Loucy (cell line): Measurements from ENCODE around the gene SIK2.

ENCODE experiments used
- H2AFZ ChIP-seq: fragments of 200-600 bp; sonication (generic); 2 replicates; pipeline ENCODE4 v1.6.0; 2016; ENCODE audit warnings: antibody characterized with exemption, mild to moderate bottlenecking, low read length, moderate library complexity
- H3F3A ChIP-seq: fragments of 200-600 bp; 2 replicates; pipeline ENCODE4 v1.6.0; 2016; ENCODE audit warnings: antibody characterized with exemption, low read depth, mild to moderate bottlenecking
- H3K27me3 ChIP-seq: fragments of 200-600 bp; sonication (generic); 2 replicates; pipeline ENCODE4 v1.6.1; 2014; ENCODE audit warnings: low read length, mild to moderate bottlenecking; ENCODE audit not compliant: insufficient read depth, poor library complexity, severe bottlenecking
- H3K36me3 ChIP-seq: fragments of 200-600 bp; sonication (generic); 2 replicates; pipeline ENCODE4 v1.6.1; 2016; ENCODE audit warnings: low read length; ENCODE audit not compliant: insufficient read depth
- H3K4me1 ChIP-seq: fragments of 200-600 bp; sonication (generic); 2 replicates; pipeline ENCODE4 v1.5.1; 2014; ENCODE audit warnings: low read length, mild to moderate bottlenecking; ENCODE audit not compliant: insufficient read depth, poor library complexity, severe bottlenecking
- H3K4me2 ChIP-seq: fragments of 200-600 bp; sonication (generic); 2 replicates; pipeline ENCODE4 v1.6.0; 2014; ENCODE audit warnings: antibody characterized with exemption, low read length, low read depth, mild to moderate bottlenecking; ENCODE audit not compliant: poor library complexity, severe bottlenecking
- H3K4me3 ChIP-seq: fragments of 200-600 bp; sonication (generic); 2 replicates; pipeline ENCODE4 v1.5.1; 2014; ENCODE audit warnings: low read length, mild to moderate bottlenecking, mixed read lengths; ENCODE audit not compliant: poor library complexity, severe bottlenecking
- H3K79me2 ChIP-seq: fragments of 200-600 bp; sonication (generic); 2 replicates; pipeline ENCODE4 v1.6.1; 2014; ENCODE audit warnings: low read length; ENCODE audit not compliant: insufficient read depth
- H3K9ac ChIP-seq: fragments of 200-600 bp; sonication (generic); 2 replicates; pipeline ENCODE4 v1.6.0; 2014; ENCODE audit warnings: mild to moderate bottlenecking, low read depth, low read length, moderate library complexity; ENCODE audit not compliant: poor library complexity, severe bottlenecking
- H3K9me2 ChIP-seq: fragments of 200-600 bp; sonication (generic); replicated peaks from 2 replicates; pipeline ENCODE4 v1.6.1; 2016; ENCODE audit warnings: low read depth, low read length, mixed read lengths
- H3K9me3 ChIP-seq: fragments of 200-600 bp; sonication (generic); 2 replicates; pipeline ENCODE4 v1.6.1; 2014; ENCODE audit warnings: mild to moderate bottlenecking, antibody characterized with exemption, low read length, low read depth; ENCODE audit not compliant: insufficient read depth
- H4K20me1 ChIP-seq: fragments of 200-600 bp; sonication (generic); 2 replicates; pipeline ENCODE4 v1.6.0; 2014; ENCODE audit warnings: antibody characterized with exemption, low read length, mild to moderate bottlenecking; ENCODE audit not compliant: insufficient read depth, poor library complexity, severe bottlenecking
- EZH2phosphoT487 ChIP-seq: fragments of 200-600 bp; IDR thresholded peaks from 2 replicates; pipeline ENCODE4 v1.6.1; 2018; ENCODE audit warnings: antibody characterized with exemption, mild to moderate bottlenecking, moderate library complexity, borderline replicate concordance
- TF ChIP-seq, protein P1 (sequence below): fragments of 200-600 bp; sonication (generic); conservative IDR thresholded peaks from 2 replicates; pipeline ENCODE4 v1.5.1; 2014; ENCODE audit warnings: mild to moderate bottlenecking, antibody characterized with exemption, low read length

SIK2 gene

DNA sequence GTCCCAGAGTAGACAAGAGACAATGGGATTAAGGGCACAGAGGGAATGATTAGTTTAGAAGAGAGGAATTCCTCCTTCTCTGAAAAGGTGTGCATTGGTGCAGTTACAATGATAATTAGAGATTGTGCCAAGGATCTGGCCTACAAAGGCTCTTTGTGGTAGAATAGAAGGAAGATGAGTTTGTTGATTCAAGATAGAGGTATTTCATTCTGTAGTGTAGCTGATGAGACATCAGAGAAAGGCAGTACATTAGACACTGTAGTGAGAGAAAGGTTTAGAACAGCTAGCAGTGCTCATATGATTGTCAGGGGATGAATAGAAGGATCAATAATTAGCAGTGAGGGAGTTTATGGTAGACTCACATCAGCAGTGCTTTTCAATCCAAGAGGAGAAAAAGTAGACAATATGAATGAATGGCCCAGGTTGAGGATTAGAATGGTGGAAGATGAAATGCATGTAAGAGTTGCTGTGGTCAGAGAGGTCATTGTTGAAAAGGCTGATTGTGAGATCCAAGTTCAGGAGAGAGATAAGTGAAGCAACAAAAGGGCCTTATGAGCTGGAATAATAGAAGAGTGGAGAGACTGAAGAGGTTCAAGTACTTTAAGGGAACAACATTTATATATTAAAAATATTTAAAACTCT, 28.9 kb downstream of the SIK2 start:
- H3K27me3 ChIP-seq, result no peaks in the 10 kb centered on the region
- H3K9me2 ChIP-seq, result no peaks in the 10 kb centered on the region
- H2AFZ ChIP-seq, result no peak overlapping the region
- H3K36me3 ChIP-seq, result peaks cover 18% of the 10 kb centered on the region; the same call in 1 of the 2 replicates
- no peak overlapping the region for H3K4me3 ChIP-seq
- peaks cover 2% of the 10 kb centered on the region; the same call in 1 of the 2 replicates for H3K79me2 ChIP-seq
- H4K20me1 ChIP-seq, result no peaks in the 10 kb centered on the region
- peak overlapping the region; percentile 10 for H3K4me2 ChIP-seq
- peaks cover 38% of the 10 kb centered on the region for H3K4me1 ChIP-seq
- H3F3A ChIP-seq, result peaks cover 7% of the 10 kb centered on the region; the same call in 1 of the 2 replicates
- no peak overlapping the region for H3K9ac ChIP-seq
- TF ChIP-seq, protein P1, sequence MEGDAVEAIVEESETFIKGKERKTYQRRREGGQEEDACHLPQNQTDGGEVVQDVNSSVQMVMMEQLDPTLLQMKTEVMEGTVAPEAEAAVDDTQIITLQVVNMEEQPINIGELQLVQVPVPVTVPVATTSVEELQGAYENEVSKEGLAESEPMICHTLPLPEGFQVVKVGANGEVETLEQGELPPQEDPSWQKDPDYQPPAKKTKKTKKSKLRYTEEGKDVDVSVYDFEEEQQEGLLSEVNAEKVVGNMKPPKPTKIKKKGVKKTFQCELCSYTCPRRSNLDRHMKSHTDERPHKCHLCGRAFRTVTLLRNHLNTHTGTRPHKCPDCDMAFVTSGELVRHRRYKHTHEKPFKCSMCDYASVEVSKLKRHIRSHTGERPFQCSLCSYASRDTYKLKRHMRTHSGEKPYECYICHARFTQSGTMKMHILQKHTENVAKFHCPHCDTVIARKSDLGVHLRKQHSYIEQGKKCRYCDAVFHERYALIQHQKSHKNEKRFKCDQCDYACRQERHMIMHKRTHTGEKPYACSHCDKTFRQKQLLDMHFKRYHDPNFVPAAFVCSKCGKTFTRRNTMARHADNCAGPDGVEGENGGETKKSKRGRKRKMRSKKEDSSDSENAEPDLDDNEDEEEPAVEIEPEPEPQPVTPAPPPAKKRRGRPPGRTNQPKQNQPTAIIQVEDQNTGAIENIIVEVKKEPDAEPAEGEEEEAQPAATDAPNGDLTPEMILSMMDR, result no peak
- TF ChIP-seq EZH2phosphoT487, result no peak
- H3K9me3 ChIP-seq, result no peaks in the 10 kb centered on the region

DNA sequence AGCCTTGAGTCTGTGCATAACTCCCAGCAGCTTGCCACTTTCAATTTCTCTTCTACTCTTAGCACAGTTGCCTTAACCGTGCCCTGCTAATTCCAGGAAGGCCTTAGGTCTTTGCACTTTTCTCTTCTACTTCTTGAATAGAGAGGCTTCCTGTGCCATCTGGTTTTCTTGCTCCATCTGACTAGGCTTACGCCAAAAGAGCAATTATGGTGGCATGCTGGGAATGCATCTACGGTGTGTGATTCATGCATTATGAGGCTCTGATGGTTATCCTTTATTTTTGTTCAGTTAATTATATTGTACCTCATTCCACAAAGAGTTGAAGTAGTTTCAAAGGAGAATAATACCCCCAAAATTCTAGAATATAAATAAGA, 29.4 kb downstream of the SIK2 start:
- no peaks in the 10 kb centered on the region for H4K20me1 ChIP-seq
- peak overlapping the region; percentile 10 for H3K4me2 ChIP-seq
- no peak overlapping the region for H3K9ac ChIP-seq
- peaks cover 4% of the 10 kb centered on the region; the same call in 1 of the 2 replicates for H3K79me2 ChIP-seq
- H3K4me1 ChIP-seq, result peaks cover 41% of the 10 kb centered on the region
- no peaks in the 10 kb centered on the region for H3K9me3 ChIP-seq
- H3K36me3 ChIP-seq, result peaks cover 18% of the 10 kb centered on the region; the same call in 1 of the 2 replicates
- H3K27me3 ChIP-seq, result no peaks in the 10 kb centered on the region
- H3K4me3 ChIP-seq, result no peak overlapping the region
- no peaks in the 10 kb centered on the region for H3K9me2 ChIP-seq
- TF ChIP-seq, protein P1, result no peak
- no peak for TF ChIP-seq EZH2phosphoT487
- H3F3A ChIP-seq, result peaks cover 7% of the 10 kb centered on the region; the same call in 1 of the 2 replicates
- H2AFZ ChIP-seq, result no peak overlapping the region

DNA sequence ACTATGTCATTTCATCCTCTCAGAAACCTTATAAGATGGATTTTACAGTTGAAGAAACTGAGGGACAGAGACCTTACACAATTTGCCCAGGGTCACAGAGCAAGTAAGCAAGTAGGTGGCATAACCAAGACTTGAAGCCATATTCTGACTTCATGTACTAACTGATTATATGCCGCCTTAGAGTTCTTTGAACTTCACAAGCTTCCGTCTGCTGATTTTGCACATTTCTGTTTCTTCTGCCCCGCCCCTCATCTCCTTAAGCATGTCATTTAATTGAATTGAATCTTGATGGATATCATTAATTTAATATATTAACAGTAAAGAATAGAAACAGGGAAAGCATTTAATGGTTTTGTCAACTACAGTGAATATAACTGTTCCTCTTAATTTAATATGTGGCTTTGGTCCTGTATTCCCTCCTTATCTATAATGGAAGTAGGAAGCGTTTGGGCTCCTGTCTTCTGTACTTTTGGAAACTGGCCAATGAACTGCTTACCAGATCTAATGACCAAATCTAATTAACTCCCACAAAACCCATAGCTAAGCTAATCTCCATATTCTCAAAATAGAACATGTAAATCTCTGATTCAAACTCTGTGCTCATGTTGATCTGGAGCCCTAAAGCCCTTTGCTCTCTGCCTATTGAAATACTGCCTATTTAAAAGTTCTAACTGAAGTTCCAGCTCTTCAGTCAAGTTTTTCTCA, 30.4 kb downstream of the SIK2 start:
- Histone ChIP-seq H3K4me1 (peaks cover 41% of the 10 kb centered on the region), H3K4me3 (no peak overlapping the region), H3K79me2 (peaks cover 4% of the 10 kb centered on the region; the same call in 1 of the 2 replicates), H3F3A (peaks cover 7% of the 10 kb centered on the region; the same call in 1 of the 2 replicates), H3K36me3 (peaks cover 18% of the 10 kb centered on the region; the same call in 1 of the 2 replicates), H3K9me3 (no peaks in the 10 kb centered on the region), H2AFZ (no peak overlapping the region), H4K20me1 (no peaks in the 10 kb centered on the region), H3K4me2 (peak overlapping the region; percentile 72), H3K9ac (no peak overlapping the region), H3K27me3 (no peaks in the 10 kb centered on the region), H3K9me2 (no peaks in the 10 kb centered on the region)
- TF ChIP-seq, protein P1, result no peak
